K562 (cell line): Measurements from ENCODE around the gene FFAR4.

Experiments used
- JUN ChIP-seq, 2 experiments: sonication (generic) in 1 of 2; formaldehyde crosslinking in 1 of 2; IDR thresholded peaks; 2 replicates each; pipeline versions ENCODE4 v1.6.1 to v1.8.0; 2012 to 2022; ENCODE audit warnings: borderline replicate concordance in 2 of 2, mild to moderate bottlenecking in 2 of 2, improper control_type of control experiment in 1 of 2, low read depth in 1 of 2, low read length in 1 of 2, missing genetic modification reagents in 1 of 2
- POLR2A ChIP-seq: fragments of 450-650 bp; conservative IDR thresholded peaks from 2 replicates; pipeline ENCODE4 v1.6.1; 2016

- TF ChIP-seq JUN (IDR thresholded peaks at IDR 0.05; ENCODE audit: borderline replicate concordance, low read depth, low read length) (no peak), JUN (CRISPR knock-in tag; IDR thresholded peaks at IDR 0.05; ENCODE audit: borderline replicate concordance) (no peak), POLR2A (no peak)
Observed at GRCh38 chr10:93603023-93603422, 36.6 kb downstream of the FFAR4 start.
